SIG-M5 (cell line): ENCODE measurements around the gene ITGA3.

Experiments used
- DNase-seq: peaks from one replicate; lab custom pipeline; 2025; lab: John Stamatoyannopoulos, UW

Gene ITGA3

GRCh38 chr17:50055426-50056216 lies at the start of gene ITGA3:
TSS of gene ITGA3 (plus strand) at chr17:50056110. CDS start at chr17:50056440, 330 bp downstream.
- no peak for DNase-seq

- no peak for DNase-seq
These were observed 46.6 kb upstream of the ITGA3 start for GRCh38 chr17:50009282-50009681.

- no peak for DNase-seq
These were observed 42.8 kb upstream of the ITGA3 start for GRCh38 chr17:50013079-50013478.

- no peak for DNase-seq
These were observed 41.3 kb upstream of the ITGA3 start for GRCh38 chr17:50014471-50015088.

GRCh38 chr17:50015146-50015545 lies 40.8 kb upstream of the ITGA3 start:
- DNase-seq: no peak

GRCh38 chr17:50018909-50019308 lies 37.0 kb upstream of the ITGA3 start:
- DNase-seq: no peak

GRCh38 chr17:50020841-50021599 lies 34.9 kb upstream of the ITGA3 start:
- no peak for DNase-seq

GRCh38 chr17:50021681-50022370 lies 34.1 kb upstream of the ITGA3 start:
- no peak for DNase-seq

- DNase-seq: no peak
These were observed 33.3 kb upstream of the ITGA3 start for GRCh38 chr17:50022463-50023130.

GRCh38 chr17:50023520-50023919 lies 32.4 kb upstream of the ITGA3 start:
- DNase-seq: no peak

GRCh38 chr17:50024808-50025207 lies 31.1 kb upstream of the ITGA3 start:
- DNase-seq: no peak

GRCh38 chr17:50026046-50026675 lies 29.7 kb upstream of the ITGA3 start:
- no peak for DNase-seq

- DNase-seq: no peak
These were observed 29.1 kb upstream of the ITGA3 start for GRCh38 chr17:50026837-50027171.

GRCh38 chr17:50027172-50027880 lies 28.6 kb upstream of the ITGA3 start:
- no peak for DNase-seq

GRCh38 chr17:50027881-50028735 lies 27.8 kb upstream of the ITGA3 start:
- DNase-seq: no peak

- no peak for DNase-seq
These were observed 27.2 kb upstream of the ITGA3 start for GRCh38 chr17:50028736-50029120.

- DNase-seq: no peak
These were observed 26.7 kb upstream of the ITGA3 start for GRCh38 chr17:50029185-50029584.

- no peak for DNase-seq
These were observed 22.6 kb upstream of the ITGA3 start for GRCh38 chr17:50033316-50033715.

- DNase-seq: no peak
These were observed 21.2 kb upstream of the ITGA3 start for GRCh38 chr17:50034498-50035364.
